ENCODE data around the gene POLR3B. TPM values are rescaled to one million over a fixed set of nuclear protein-coding genes. Genes with fewer than 3 reads are reported as not detected.

POLR3B gene
- total and polyA plus RNA-seq, 2 of the 13 experiments (the other 11 are each of a cell fraction or from before 2014, with no cell fraction given) = 4.8 to 13.1 TPM

- Histone ChIP-seq H3K4me1 (ENCODE audit: insufficient read depth, low read length) (no peaks in the 10 kb centered on the region), H3K27me3 (ENCODE audit: control insufficient read depth in 1 of 2, insufficient read depth in 2 of 2, low read length in 2 of 2) (no peaks in the 10 kb centered on the region), H3K4me2 (ENCODE audit: low read depth, low read length) (no peak overlapping the region), H3K9me3 (ENCODE audit: low read length) (no peaks in the 10 kb centered on the region), H3K36me3 (replicated peaks in 1 of 2; ENCODE audit: control insufficient read depth in 1 of 2, insufficient read depth in 2 of 2, low read length in 2 of 2) (peaks cover 0 to 28% of the 10 kb centered on the region in 2 experiments; a peak in 3 of 5 replicates), H3K79me2 (ENCODE audit: insufficient read depth, low read length) (no peaks in the 10 kb centered on the region), H3K4me3 (replicated peaks in 1 of 3; ENCODE audit: insufficient read depth in 1 of 3, low read depth in 2 of 3, low read length in 3 of 3) (no peak overlapping the region), H3K9ac (ENCODE audit: insufficient read depth, low read depth, low read length) (no peak overlapping the region), H3K27ac (ENCODE audit: extremely low read length, insufficient read depth, low read length) (no peak overlapping the region), H2AFZ (ENCODE audit: low read length) (no peak overlapping the region), H4K20me1 (ENCODE audit: insufficient read depth, low read length) (no peaks in the 10 kb centered on the region)
- ATAC-seq = no peak
- 87% methylated on average over 6 of the region's 6 CpGs for WGBS (ENCODE audit: low lambda C conversion rate)
- ChIA-PET POLR2A (interaction anchor here (1.2 kb wide), 1 partner anchor 12 kb away, joined by 4 read pairs; no protein-coding TSS in a partner anchor), CTCF (ENCODE audit: low intra/inter-chr PET ratio, low total read pairs) (no interaction called here)
- no peak for FAIRE-seq
- in situ Hi-C loops (cut with HindIII; ENCODE audit: extremely low pct_ligation_motif_present, low pct_unique_long_range_greater_than_20kb) (no loop called here), intact Hi-C loops (cut with micrococcal nuclease; ENCODE audit: unreplicated experiment) (no loop called here)
- DNase-seq (ENCODE audit: low spot score) = no peak
- BruUV-seq (replicated peaks) = no TSS peak
- TF ChIP-seq ZNF441 (CRISPR knock-in tag; IDR thresholded peaks at IDR 0.05; ENCODE audit: borderline replicate concordance) = no peak
- no peak for TF ChIP-seq RFX5 (IDR thresholded peaks at IDR 0.05; ENCODE audit: low read depth, low read length)
- TF ChIP-seq ARID4A (CRISPR knock-in tag; IDR thresholded peaks at IDR 0.05; ENCODE audit: borderline replicate concordance) = no peak
- TF ChIP-seq FOXJ3 (CRISPR knock-in tag; IDR thresholded peaks at IDR 0.05; ENCODE audit: borderline replicate concordance) = no peak
- TF ChIP-seq ZNF841 (CRISPR knock-in tag; IDR thresholded peaks at IDR 0.05; ENCODE audit: borderline replicate concordance) = no peak
- TF ChIP-seq ZNF34 (CRISPR knock-in tag; IDR thresholded peaks at IDR 0.05; ENCODE audit: borderline replicate concordance) = no peak
- TF ChIP-seq UBTF (CRISPR knock-in tag; IDR thresholded peaks at IDR 0.05) = no peak
- no peak for TF ChIP-seq AGO1 (IDR thresholded peaks at IDR 0.05; ENCODE audit: low read depth, low read length, poor library complexity, severe bottlenecking)
- TF ChIP-seq SMAD1 (CRISPR knock-in tag; IDR thresholded peaks at IDR 0.05; ENCODE audit: borderline replicate concordance, low read depth) = no peak
- TF ChIP-seq AHDC1 (CRISPR knock-in tag; IDR thresholded peaks at IDR 0.05; ENCODE audit: borderline replicate concordance) = no peak
These were observed 12.2 kb downstream of the POLR3B start for GRCh38 chr12:106369624-106370346.
